ENCODE results near the gene IER3IP1. TPM values are rescaled to one million over a fixed set of nuclear protein-coding genes. Genes with fewer than 3 reads are reported as not detected.

The IER3IP1 gene
- total and polyA plus RNA-seq, 2 of the 13 experiments (the other 11 are each of a cell fraction or from before 2014, with no cell fraction given): 18.7 to 26.1 TPM

GRCh38 chr18:47150824-47151366 is 25.3 kb downstream of the IER3IP1 start:
- peaks cover 2 to 8% of the 10 kb centered on the region in 2 experiments; a peak in 3 of 5 replicates for H3K36me3 ChIP-seq (replicated peaks in 1 of 2; ENCODE audit: control insufficient read depth in 1 of 2, insufficient read depth in 2 of 2, low read length in 2 of 2)
- 1% methylated on average over 13 of the region's 13 CpGs for WGBS (ENCODE audit: low lambda C conversion rate)
- H4K20me1 ChIP-seq (ENCODE audit: insufficient read depth, low read length): no peaks in the 10 kb centered on the region
- CTCF ChIA-PET (ENCODE audit: low intra/inter-chr PET ratio, low total read pairs): no interaction called here
- in situ Hi-C loops (cut with HindIII; ENCODE audit: extremely low pct_ligation_motif_present, low pct_unique_long_range_greater_than_20kb) (no loop called here), intact Hi-C loops (cut with micrococcal nuclease; ENCODE audit: unreplicated experiment) (loop anchor here (1.0 kb wide), 1 partner anchor 24 kb away; no protein-coding TSS in a partner anchor)
- no peak for FAIRE-seq
- no peaks in the 10 kb centered on the region; a peak in 1 of 5 replicates for H3K27me3 ChIP-seq (ENCODE audit: control insufficient read depth in 1 of 2, insufficient read depth in 2 of 2, low read length in 2 of 2)
- peaks cover 35% of the 10 kb centered on the region for H3K79me2 ChIP-seq (ENCODE audit: insufficient read depth, low read length)
- peak; percentile 3 for DNase-seq (ENCODE audit: low spot score)
- peak overlapping the region; percentile 35 for H2AFZ ChIP-seq (ENCODE audit: low read length)
- peak overlapping the region; percentile 81 for H3K27ac ChIP-seq (ENCODE audit: extremely low read length, insufficient read depth, low read length)
- peak overlapping the region; percentile 92 for H3K4me2 ChIP-seq (ENCODE audit: low read depth, low read length)
- no peaks in the 10 kb centered on the region for H3K9me3 ChIP-seq (ENCODE audit: low read length)
- POLR2A ChIA-PET: interaction anchor here (0.7 to 2.4 kb wide), 9 partner anchors 9 to 54 kb away, joined by 3 to 9 read pairs (median 4); no protein-coding TSS in a partner anchor
- peak overlapping the region; percentile 92 for H3K9ac ChIP-seq (ENCODE audit: insufficient read depth, low read depth, low read length)
- peaks cover 33% of the 10 kb centered on the region for H3K4me1 ChIP-seq (ENCODE audit: insufficient read depth, low read length)
- peak overlapping the region; percentile 63 to 87 (median 75) for H3K4me3 ChIP-seq (replicated peaks in 1 of 3; ENCODE audit: insufficient read depth in 1 of 3, low read depth in 2 of 3, low read length in 3 of 3)
- TSS peak; percentile 92 for BruUV-seq (replicated peaks)
- peak; percentile 33 for ATAC-seq
- no peak for TF ChIP-seq MXD4 (CRISPR knock-in tag; IDR thresholded peaks at IDR 0.05)
- TF ChIP-seq HINFP (CRISPR knock-in tag; IDR thresholded peaks at IDR 0.05; ENCODE audit: low read depth): no peak
- no peak for TF ChIP-seq PLRG1 (conservative IDR thresholded peaks at IDR 0.05)
- no peak for TF ChIP-seq PAX8 (CRISPR knock-in tag; IDR thresholded peaks at IDR 0.05; ENCODE audit: borderline replicate concordance)
- no peak for TF ChIP-seq SUZ12 (IDR thresholded peaks at IDR 0.05; ENCODE audit: low read depth, low read length)
- TF ChIP-seq RBM39 (IDR thresholded peaks at IDR 0.05; ENCODE audit: low read depth, low read length, poor library complexity, severe bottlenecking): no peak
- TF ChIP-seq SRSF4 (IDR thresholded peaks at IDR 0.05; ENCODE audit: low read depth, low read length, poor library complexity, severe bottlenecking): no peak
- TF ChIP-seq KIAA2018 (CRISPR knock-in tag; IDR thresholded peaks at IDR 0.05; ENCODE audit: borderline replicate concordance): no peak
- 0 out of 2 replicates have a peak, but pooled peaks have one; percentile 57 for TF ChIP-seq ZSCAN30 (CRISPR knock-in tag; IDR thresholded peaks at IDR 0.05)
- no peak for TF ChIP-seq NONO (IDR thresholded peaks at IDR 0.05)
- TF ChIP-seq NONO (CRISPR knock-in tag; conservative IDR thresholded peaks at IDR 0.05): no peak
- TF ChIP-seq AHR (CRISPR knock-in tag; IDR thresholded peaks at IDR 0.05): no peak
- no peak for TF ChIP-seq ZNF660 (CRISPR knock-in tag; IDR thresholded peaks at IDR 0.05; ENCODE audit: borderline replicate concordance, low read depth)
- no peak for TF ChIP-seq SRSF9 (IDR thresholded peaks at IDR 0.05; ENCODE audit: borderline replicate concordance, insufficient read depth, low read depth, low read length, poor library complexity, severe bottlenecking)
- no peak for TF ChIP-seq ZMYM3 (CRISPR knock-in tag; IDR thresholded peaks at IDR 0.05)
- no peak for TF ChIP-seq HNF4A (CRISPR knock-in tag; IDR thresholded peaks at IDR 0.05)
